H9 (cell line): ENCODE results near the gene ZNF526. TPM values are rescaled to one million over a fixed set of nuclear protein-coding genes. Genes with fewer than 3 reads are reported as not detected.
A peak's percentile ranks its signal among the peaks of the same experiment; 100 is the strongest.

Experiments used
- DNase-seq: peaks from one replicate; pipeline ENCODE4 v3.0.0-alpha.2; 2017
- H2AFZ ChIP-seq: one replicate; pipeline ENCODE4 v1.6.1; 2013; ENCODE audit warnings: mild to moderate bottlenecking, low read length, control low read depth, moderate library complexity
- H2AK5ac ChIP-seq: 2 replicates; pipeline ENCODE4 v1.6.1; 2013; ENCODE audit warnings: low read length, control low read depth, mixed read lengths; ENCODE audit not compliant: insufficient read length
- H2BK120ac ChIP-seq: one replicate; pipeline ENCODE4 v1.6.1; 2013; ENCODE audit warnings: low read depth, mild to moderate bottlenecking, low read length, control low read depth, inconsistent platforms; ENCODE audit not compliant: poor library complexity, severe bottlenecking
- H2BK12ac ChIP-seq: 2 replicates; pipeline ENCODE4 v1.6.1; 2013; ENCODE audit warnings: low read length, control low read depth, mixed read lengths, low read depth; ENCODE audit not compliant: insufficient read length
- H2BK15ac ChIP-seq: 2 replicates; pipeline ENCODE4 v1.6.1; 2013; ENCODE audit warnings: low read depth, low read length, control low read depth
- H2BK20ac ChIP-seq: one replicate; pipeline ENCODE4 v1.6.1; 2013; ENCODE audit warnings: low read depth, mild to moderate bottlenecking, low read length, control low read depth, inconsistent platforms; ENCODE audit not compliant: poor library complexity, severe bottlenecking
- H2BK5ac ChIP-seq: 2 replicates; pipeline ENCODE4 v1.6.1; 2013; ENCODE audit warnings: low read length, control low read depth, mixed read lengths; ENCODE audit not compliant: insufficient read length
- H3K14ac ChIP-seq: 2 replicates; pipeline ENCODE4 v1.6.1; 2013; ENCODE audit warnings: low read length, control low read depth; ENCODE audit not compliant: insufficient read depth
- H3K18ac ChIP-seq: 2 replicates; pipeline ENCODE4 v1.6.1; 2013; ENCODE audit warnings: low read depth, mild to moderate bottlenecking, mixed read lengths, low read length, control low read depth; ENCODE audit not compliant: insufficient read length
- H3K23ac ChIP-seq: 2 replicates; pipeline ENCODE4 v1.6.1; 2013; ENCODE audit warnings: low read length, control low read depth, mixed read lengths, low read depth; ENCODE audit not compliant: insufficient read length
- H3K23me2 ChIP-seq: 2 replicates; pipeline ENCODE4 v1.6.1; 2013; ENCODE audit warnings: low read depth, mild to moderate bottlenecking, mixed read lengths, low read length, control low read depth; ENCODE audit not compliant: insufficient read length, poor library complexity, severe bottlenecking
- H3K27ac ChIP-seq: 2 replicates; pipeline ENCODE4 v1.5.1; 2013; ENCODE audit warnings: low read length, control low read depth, mixed read lengths, low read depth; ENCODE audit not compliant: insufficient read length
- H3K27me3 ChIP-seq: 2 replicates; pipeline ENCODE4 v1.6.1; 2013; ENCODE audit warnings: low read length, control low read depth, inconsistent platforms; ENCODE audit not compliant: insufficient read depth
- H3K4ac ChIP-seq: 2 replicates; pipeline ENCODE4 v1.6.1; 2013; ENCODE audit warnings: low read depth, mild to moderate bottlenecking, control low read depth, inconsistent platforms, low read length, moderate library complexity
- H3K4me1 ChIP-seq: 2 replicates; pipeline ENCODE4 v1.6.1; 2013; ENCODE audit warnings: low read length, control low read depth, inconsistent platforms; ENCODE audit not compliant: insufficient read depth
- H3K4me2 ChIP-seq: 2 replicates; pipeline ENCODE4 v1.6.1; 2013; ENCODE audit warnings: low read length, control low read depth, mixed read lengths; ENCODE audit not compliant: insufficient read length, insufficient read depth
- H3K56ac ChIP-seq: 2 replicates; pipeline ENCODE4 v1.6.1; 2013; ENCODE audit warnings: low read depth, mild to moderate bottlenecking, mixed read lengths, low read length, control low read depth; ENCODE audit not compliant: insufficient read length
- H3K79me1 ChIP-seq: 2 replicates; pipeline ENCODE4 v1.6.1; 2013; ENCODE audit warnings: low read depth, mild to moderate bottlenecking, moderate library complexity, low read length, control low read depth, inconsistent platforms; ENCODE audit not compliant: insufficient read depth, poor library complexity, severe bottlenecking
- H3K79me2 ChIP-seq: 2 replicates; pipeline ENCODE4 v1.6.1; 2013; ENCODE audit warnings: low read length, control low read depth, inconsistent platforms; ENCODE audit not compliant: insufficient read depth
- H3K9ac ChIP-seq: 2 replicates; pipeline ENCODE4 v1.6.1; 2013; ENCODE audit warnings: low read length, control low read depth, mixed read lengths; ENCODE audit not compliant: insufficient read length; ENCODE audit errors: extremely low read depth
- H3K9me3 ChIP-seq: one replicate; pipeline ENCODE4 v1.6.1; 2013; ENCODE audit warnings: low read depth, low read length, inconsistent platforms; ENCODE audit not compliant: control insufficient read depth
- H3T11ph ChIP-seq: one replicate; pipeline ENCODE4 v1.6.1; 2013; ENCODE audit warnings: mild to moderate bottlenecking, low read length, control low read depth, inconsistent platforms
- H4K20me1 ChIP-seq: one replicate; pipeline ENCODE4 v1.6.1; 2013; ENCODE audit not compliant: control insufficient read depth, insufficient read length, insufficient read depth
- H4K5ac ChIP-seq: 2 replicates; pipeline ENCODE4 v1.6.1; 2013; ENCODE audit warnings: low read depth, mild to moderate bottlenecking, mixed read lengths, low read length, control low read depth; ENCODE audit not compliant: insufficient read length
- H4K8ac ChIP-seq: replicated peaks from 2 replicates; pipeline ENCODE4 v1.6.1; 2013; ENCODE audit warnings: low read length, control low read depth, mixed read lengths, low read depth; ENCODE audit not compliant: insufficient read length
- H4K91ac ChIP-seq: 2 replicates; pipeline ENCODE4 v1.6.1; 2013; ENCODE audit warnings: low read depth, mild to moderate bottlenecking, moderate library complexity, mixed read lengths, low read length, control low read depth; ENCODE audit not compliant: insufficient read length
- H3K27ac Mint-ChIP-seq, 3 experiments: 2 replicates in 2 of 3; 3 replicates in 1 of 3; pipeline ENCODE4 v1.8.0; 2020 to 2021; ENCODE audit warnings: mixed read lengths in 3 of 3, mild to moderate bottlenecking in 1 of 3, moderate library complexity in 1 of 3
- H3K27me3 Mint-ChIP-seq: 2 replicates; pipeline ENCODE4 v1.8.0; 2021; ENCODE audit warnings: low read depth, mild to moderate bottlenecking, moderate library complexity, mixed read lengths
- H3K36me3 Mint-ChIP-seq, 3 experiments: 2 replicates in 2 of 3; 3 replicates in 1 of 3; pipeline ENCODE4 v1.8.0; 2020 to 2021; ENCODE audit warnings: low read depth in 3 of 3, mixed read lengths in 3 of 3; ENCODE audit not compliant: insufficient read depth in 1 of 3
- H3K4me1 Mint-ChIP-seq, 2 experiments: 2 replicates each; pipeline ENCODE4 v1.8.0; 2020; ENCODE audit warnings: mixed read lengths in 2 of 2
- H3K4me3 Mint-ChIP-seq, 2 experiments: 2 replicates in 1 of 2; 3 replicates in 1 of 2; pipeline ENCODE4 v1.8.0; 2020 to 2021; ENCODE audit warnings: mild to moderate bottlenecking in 2 of 2, mixed read lengths in 2 of 2, moderate library complexity in 1 of 2
- H3K9me3 Mint-ChIP-seq, 2 experiments: 2 replicates in 1 of 2; 3 replicates in 1 of 2; pipeline ENCODE4 v1.8.0; 2020; ENCODE audit warnings: mild to moderate bottlenecking in 2 of 2, mixed read lengths in 2 of 2, moderate library complexity in 1 of 2
- WGBS: extraction: QIAGEN DNeasy Blood & Tissue Kit; methylation state at CpG from one replicate; pipeline ENCODE4 v1.1.7; 2013; ENCODE audit warnings: missing lambda C conversion rate, low lambda C conversion rate, mixed read lengths; ENCODE audit not compliant: insufficient read length; ENCODE audit errors: extremely low coverage; 5-methylcytosine and 5-hydroxymethylcytosine counted together
- total RNA-seq: library from RNA; stranded (reverse); gene quantifications from 2 replicates; pipeline ENCODE4 v1.2.1, GENCODE V29; 2021
- TF ChIP-seq, protein P1 (sequence below): fragments of 200-600 bp; sonication (generic); conservative IDR thresholded peaks from 3 replicates; pipeline ENCODE4 v1.8.0; 2021; ENCODE audit warnings: antibody characterized with exemption, mild to moderate bottlenecking

ZNF526 gene
- total RNA-seq, 1 experiment from 2014 or later, result 20.5 TPM

DNA sequence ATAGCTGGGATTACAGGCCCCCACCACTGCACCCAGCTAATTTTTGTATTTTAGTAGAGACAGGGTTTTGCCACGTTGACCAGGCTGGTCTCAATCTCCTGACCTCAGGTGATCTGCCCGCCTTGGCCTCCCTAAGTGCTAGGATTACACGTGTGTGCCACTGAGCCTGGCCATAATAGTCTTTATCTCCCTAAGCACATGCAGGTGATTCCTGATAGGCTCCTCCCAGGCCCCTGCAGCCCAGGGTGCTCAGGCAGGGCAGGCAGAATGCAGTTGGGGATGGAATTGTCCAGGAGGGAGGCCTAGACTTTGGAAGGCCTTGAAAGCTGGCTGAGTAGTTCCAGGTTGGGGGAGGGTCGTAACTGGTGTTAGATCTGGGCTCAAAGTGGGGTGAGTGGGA is 8.5 kb downstream of the ZNF526 start:
- no peak overlapping the region for H3K27ac ChIP-seq
- H3K9me3 ChIP-seq, result no peaks in the 10 kb centered on the region
- no peak overlapping the region for H2AK5ac ChIP-seq
- H2BK5ac ChIP-seq, result no peak overlapping the region
- H3T11ph ChIP-seq, result no peak overlapping the region
- TF ChIP-seq, protein P1, sequence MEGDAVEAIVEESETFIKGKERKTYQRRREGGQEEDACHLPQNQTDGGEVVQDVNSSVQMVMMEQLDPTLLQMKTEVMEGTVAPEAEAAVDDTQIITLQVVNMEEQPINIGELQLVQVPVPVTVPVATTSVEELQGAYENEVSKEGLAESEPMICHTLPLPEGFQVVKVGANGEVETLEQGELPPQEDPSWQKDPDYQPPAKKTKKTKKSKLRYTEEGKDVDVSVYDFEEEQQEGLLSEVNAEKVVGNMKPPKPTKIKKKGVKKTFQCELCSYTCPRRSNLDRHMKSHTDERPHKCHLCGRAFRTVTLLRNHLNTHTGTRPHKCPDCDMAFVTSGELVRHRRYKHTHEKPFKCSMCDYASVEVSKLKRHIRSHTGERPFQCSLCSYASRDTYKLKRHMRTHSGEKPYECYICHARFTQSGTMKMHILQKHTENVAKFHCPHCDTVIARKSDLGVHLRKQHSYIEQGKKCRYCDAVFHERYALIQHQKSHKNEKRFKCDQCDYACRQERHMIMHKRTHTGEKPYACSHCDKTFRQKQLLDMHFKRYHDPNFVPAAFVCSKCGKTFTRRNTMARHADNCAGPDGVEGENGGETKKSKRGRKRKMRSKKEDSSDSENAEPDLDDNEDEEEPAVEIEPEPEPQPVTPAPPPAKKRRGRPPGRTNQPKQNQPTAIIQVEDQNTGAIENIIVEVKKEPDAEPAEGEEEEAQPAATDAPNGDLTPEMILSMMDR, result no peak
- no peak overlapping the region for H3K14ac ChIP-seq
- Mint-ChIP-seq H3K4me1 (peaks cover 0 to 5% of the 10 kb centered on the region in 2 experiments; a peak in 1 of 4 replicates), H3K27ac (0 out of 7 replicates have a peak overlapping the region, but pooled peaks of 1 of the 3 experiments have one; percentile 3), H3K9me3 (no peaks in the 10 kb centered on the region), H3K36me3 (peaks cover 39 to 90% (median 83%) of the 10 kb centered on the region in 3 experiments; a peak in 6 of 7 replicates), H3K27me3 (no peaks in the 10 kb centered on the region), H3K4me3 (peak overlapping the region in 1 of 2 experiments; percentile 4; a peak in 1 of 5 replicates)
- H3K27me3 ChIP-seq, result no peaks in the 10 kb centered on the region
- H4K5ac ChIP-seq, result no peak overlapping the region
- H3K18ac ChIP-seq, result no peak overlapping the region
- H2BK15ac ChIP-seq, result no peak overlapping the region
- no peak overlapping the region for H4K8ac ChIP-seq
- no peak overlapping the region for H2BK12ac ChIP-seq
- no peaks in the 10 kb centered on the region for H4K20me1 ChIP-seq
- H3K4me1 ChIP-seq, result no peaks in the 10 kb centered on the region
- H3K23ac ChIP-seq, result no peak overlapping the region
- H3K23me2 ChIP-seq, result no peaks in the 10 kb centered on the region
- H3K79me2 ChIP-seq, result peaks cover 2% of the 10 kb centered on the region; the same call in 1 of the 2 replicates
- H3K79me1 ChIP-seq, result no peaks in the 10 kb centered on the region
- H3K9ac ChIP-seq, result no peak overlapping the region
- H3K4ac ChIP-seq, result no peak overlapping the region
- WGBS, result no CpG with 5 or more reads among the region's 4 CpGs
- no peak overlapping the region for H2BK120ac ChIP-seq
- no peak overlapping the region for H3K4me2 ChIP-seq
- H2BK20ac ChIP-seq, result no peak overlapping the region
- DNase-seq, result no peak
- no peak overlapping the region for H4K91ac ChIP-seq
- H2AFZ ChIP-seq, result no peak overlapping the region
- H3K56ac ChIP-seq, result no peak overlapping the region
